Regular cardiac myocyte (primary cell): ENCODE measurements around the gene SMIM44. TPM values are rescaled to one million over a fixed set of nuclear protein-coding genes. Genes with fewer than 3 reads are reported as not detected.

Source experiments
- total RNA-seq: library from RNA; depleted of rRNA; stranded (reverse); fragments of >200 nt; gene quantifications from 2 replicates; pipeline ENCODE4 v1.2.3, GENCODE V29; 2014

SMIM44 gene
- not detected in 2 replicates for total RNA-seq

GRCh38 chr19:3483226-3483628 lies at the start of gene SMIM44:
Gene SMIM44 (minus strand): TSS chr19:3483441. CDS start chr19:3483403, 38 bp downstream.

GRCh38 chr19:3505598-3506383 lies 22.6 kb upstream of the SMIM44 start, which contains the start of gene FZR1:
Gene FZR1 (plus strand): TSS chr19:3506311. CDS start chr19:3522990, 16,679 bp downstream.

GRCh38 chr19:3500429-3501101 lies 17.3 kb upstream of the SMIM44 start, which contains the start of gene DOHH:
Gene DOHH (minus strand): TSS chr19:3500674. CDS start chr19:3496814, 3,860 bp downstream.

GRCh38 chr19:3480383-3481091 lies 2.7 kb downstream of the SMIM44 start, which contains the start of gene SMIM24:
Gene SMIM24 (minus strand): TSS chr19:3480525. CDS start chr19:3480463, 62 bp downstream.

Other genes starting within 250 kb of the SMIM44 start
- 21.7 and 31.8 TPM in 2 replicates for gene NFIC, start 116.9 kb downstream of the SMIM44 start, total RNA-seq
- gene SMIM24, start 2.9 kb downstream of the SMIM44 start, total RNA-seq: not detected in 2 replicates
- gene DOHH, start 17.2 kb upstream of the SMIM44 start, total RNA-seq: 7.6 and 22.4 TPM in 2 replicates
- gene FZR1, start 22.9 kb upstream of the SMIM44 start, total RNA-seq: 27.9 and 42.0 TPM in 2 replicates
- not detected in 2 replicates for gene TEKTIP1, start 55.7 kb upstream of the SMIM44 start, total RNA-seq
- 130 and 147 TPM in 2 replicates for gene MFSD12, start 74.1 kb upstream of the SMIM44 start, total RNA-seq
- 72.5 and 74.7 TPM in 2 replicates for gene HMG20B, start 89.5 kb upstream of the SMIM44 start, total RNA-seq
- gene GIPC3, start 102.0 kb upstream of the SMIM44 start, total RNA-seq: under 0.01 TPM in 1 of 2 replicates, not detected in the other
- gene TBXA2R, start 123.4 kb upstream of the SMIM44 start, total RNA-seq: 1.4 and 2.1 TPM in 2 replicates
- gene CACTIN, start 143.3 kb upstream of the SMIM44 start, total RNA-seq: 16.3 and 33.5 TPM in 2 replicates
- 17.2 and 19.2 TPM in 2 replicates for gene PIP5K1C, start 217.0 kb upstream of the SMIM44 start, total RNA-seq
- gene TJP3, start 224.9 kb upstream of the SMIM44 start, total RNA-seq: not detected in 2 replicates